Fibroblast of skin of right quadriceps (primary cell): ENCODE results near the gene HLCS.

Experiments
- DNase-seq: peaks from one replicate; pipeline ENCODE4 v3.0.0-alpha.2; 2013

Gene HLCS

DNA sequence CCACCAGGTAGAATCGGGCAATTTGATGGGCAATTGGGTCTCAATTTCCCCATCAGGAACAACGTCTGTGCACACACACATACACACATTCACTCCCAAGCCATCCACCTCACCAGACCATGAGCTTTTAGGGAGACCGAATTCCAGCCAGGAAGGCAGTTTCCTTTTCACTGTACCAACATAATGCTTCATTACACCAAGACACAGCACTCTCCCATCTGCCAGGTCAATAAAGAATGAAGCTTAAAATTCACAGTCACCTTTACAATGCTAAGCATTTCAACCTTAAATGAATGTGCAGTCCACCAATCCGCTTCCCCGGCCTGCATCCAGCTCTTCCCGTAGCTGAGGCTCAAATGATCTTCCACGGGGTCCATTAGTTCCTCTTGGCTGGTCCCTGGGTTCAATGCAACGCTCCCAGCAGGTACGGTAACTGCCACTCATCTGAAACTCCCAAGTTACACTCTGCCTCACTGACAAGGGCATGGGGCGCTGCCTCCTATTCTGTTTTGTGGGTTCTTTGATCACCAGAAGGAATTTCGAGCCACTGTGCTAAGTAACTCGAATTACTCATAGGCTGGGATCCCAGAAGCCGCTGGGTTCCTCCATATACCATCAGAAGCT is 162.5 kb downstream of the HLCS start:
- no peak for DNase-seq

DNA sequence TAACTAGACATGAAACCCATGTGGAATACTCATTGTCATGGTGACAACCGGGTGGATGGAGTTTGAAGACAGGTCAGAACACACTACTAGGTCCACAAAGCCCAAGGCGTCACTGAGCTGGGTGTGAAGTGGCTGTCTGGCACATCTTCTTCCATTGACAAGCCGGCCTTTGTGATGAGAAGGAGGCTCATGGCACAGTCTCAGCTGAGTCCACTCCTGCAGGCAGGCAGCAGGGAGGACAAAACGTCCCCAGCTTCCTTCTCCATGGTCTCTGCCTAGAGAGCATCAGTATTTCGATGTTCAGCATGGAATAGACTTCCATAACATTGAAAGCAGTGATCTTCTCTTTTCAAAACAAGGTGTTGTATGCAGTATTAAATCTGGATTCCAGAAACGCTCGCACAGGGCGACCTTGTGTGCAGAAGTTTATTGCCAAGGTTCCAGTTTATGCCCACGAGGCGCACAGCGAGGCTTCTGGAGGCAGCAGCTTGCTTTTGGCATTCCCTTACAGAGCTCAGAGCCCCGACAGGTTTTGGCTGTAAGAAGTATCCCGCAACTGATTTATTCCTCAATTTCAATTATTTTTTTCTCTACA is 163.3 kb downstream of the HLCS start:
- no peak for DNase-seq

- no peak for DNase-seq
Measured at GRCh38 chr21:36800734-36801133, 165.7 kb downstream of the HLCS start.

- DNase-seq = no peak
Measured at GRCh38 chr21:36799869-36800268, 166.6 kb downstream of the HLCS start.

DNA sequence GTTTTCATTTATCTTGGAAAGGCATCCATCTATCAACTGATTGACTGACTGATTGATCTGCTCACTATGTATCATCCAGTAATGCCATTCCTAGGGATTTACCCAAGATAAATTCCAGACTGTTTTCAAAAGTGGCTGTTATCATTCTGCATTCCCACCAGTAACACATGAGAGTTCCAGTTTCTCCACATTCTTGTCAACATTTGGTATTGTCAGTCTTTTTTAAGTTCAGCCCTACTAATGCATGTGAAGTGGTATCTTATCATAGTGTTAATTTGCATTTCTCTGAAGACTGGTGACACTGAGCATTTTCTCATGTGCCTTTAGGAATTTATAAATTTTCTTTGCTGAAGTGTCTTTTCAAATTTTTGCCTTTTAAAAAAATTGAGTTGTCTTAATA is 168.0 kb downstream of the HLCS start:
- DNase-seq = no peak

DNA sequence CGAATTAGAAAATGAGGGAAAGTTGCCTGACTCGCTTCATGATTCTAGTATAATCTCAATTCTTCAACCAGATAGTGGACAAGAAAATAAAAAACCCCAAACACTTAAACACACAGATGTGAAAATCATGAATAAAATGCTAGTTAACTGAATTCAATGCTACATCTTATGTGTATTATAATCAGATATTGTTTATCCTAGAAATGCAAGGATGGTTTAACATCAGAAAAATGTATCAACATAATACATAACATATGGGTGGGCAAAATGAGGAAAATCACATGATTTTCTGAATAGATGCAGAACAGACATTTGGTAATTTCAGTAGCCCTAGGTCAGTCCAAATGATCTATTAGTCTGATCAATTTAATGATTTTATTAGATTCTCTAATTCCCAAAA is 170.4 kb downstream of the HLCS start:
- no peak for DNase-seq

DNA sequence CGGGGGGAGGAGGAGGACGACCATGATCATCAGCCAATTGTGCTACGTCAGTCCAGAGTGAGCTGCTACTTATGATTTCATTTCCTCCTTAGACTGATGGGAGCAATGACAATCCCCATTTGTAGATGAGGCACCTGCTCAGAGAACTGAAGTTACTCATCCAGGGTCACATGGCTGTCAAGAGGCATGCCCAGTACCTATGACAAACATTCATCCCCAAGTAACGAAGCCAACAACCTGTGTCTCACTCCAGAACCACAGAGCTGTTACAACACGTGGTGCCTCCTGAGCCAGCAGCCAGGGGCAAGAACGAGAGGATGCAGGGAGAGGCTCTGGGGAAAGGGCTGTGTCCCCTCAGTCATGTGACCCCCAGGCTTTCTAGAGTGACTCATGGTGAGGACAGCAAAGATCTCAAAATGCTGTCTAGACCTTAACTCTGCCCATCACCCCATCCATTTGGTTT is 173.9 kb downstream of the HLCS start:
- DNase-seq = peak; percentile 17

DNA sequence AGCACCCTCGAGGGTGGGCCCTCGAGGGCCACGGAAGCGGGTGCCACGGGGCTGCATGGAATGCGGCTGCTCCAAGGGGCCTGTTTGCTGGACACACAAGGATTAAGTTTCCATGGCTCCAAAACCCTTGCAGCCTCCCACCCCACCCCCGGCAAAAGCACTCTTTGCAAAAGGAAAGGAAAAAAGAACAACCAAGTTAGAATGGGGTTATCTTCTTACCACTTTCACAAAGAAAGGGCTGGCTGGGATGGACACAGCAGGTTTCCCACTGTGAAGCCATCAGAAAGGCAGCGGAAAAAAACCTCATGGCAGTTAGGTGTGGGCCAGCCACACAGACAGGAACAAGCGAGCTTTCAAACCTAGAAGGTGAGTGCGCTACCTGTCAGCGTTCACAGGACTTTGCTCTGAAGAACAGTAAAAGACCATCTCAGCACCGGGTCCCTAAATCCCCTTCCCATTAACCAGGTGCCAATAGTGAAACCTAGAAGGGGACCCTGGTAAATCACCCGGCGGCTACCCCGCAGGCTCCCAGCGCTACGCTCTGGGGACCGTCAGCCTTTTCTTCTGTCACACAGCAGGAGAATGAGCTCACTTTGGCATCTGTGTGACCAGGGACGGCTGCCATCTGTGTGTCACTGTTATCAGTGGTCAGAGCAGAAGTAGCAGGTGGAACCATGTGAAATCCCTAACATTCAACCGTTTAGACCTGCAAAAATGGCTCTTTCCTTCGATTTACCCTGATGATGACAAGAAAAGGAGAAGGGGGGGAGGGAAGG is 174.6 kb downstream of the HLCS start:
- no peak for DNase-seq

DNA sequence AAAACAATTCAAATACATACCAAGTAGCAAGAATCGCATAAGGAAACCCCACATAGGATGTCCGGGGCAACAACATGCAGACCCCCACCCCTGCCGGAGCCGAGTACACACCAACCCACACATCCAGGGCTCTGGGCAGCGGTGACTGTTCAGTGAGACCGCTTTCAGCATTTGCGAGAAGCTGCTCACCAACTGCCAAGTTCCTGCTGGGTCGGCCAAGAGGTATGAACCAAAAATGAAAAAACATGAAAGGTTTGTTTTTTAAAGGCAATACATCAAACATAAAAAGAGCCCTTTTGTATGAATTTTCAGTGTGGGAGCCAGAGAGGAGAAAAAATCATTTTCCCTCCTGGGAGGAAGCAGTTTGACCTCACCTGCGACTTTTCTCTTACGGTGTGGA is 175.3 kb downstream of the HLCS start:
- DNase-seq = no peak

DNA sequence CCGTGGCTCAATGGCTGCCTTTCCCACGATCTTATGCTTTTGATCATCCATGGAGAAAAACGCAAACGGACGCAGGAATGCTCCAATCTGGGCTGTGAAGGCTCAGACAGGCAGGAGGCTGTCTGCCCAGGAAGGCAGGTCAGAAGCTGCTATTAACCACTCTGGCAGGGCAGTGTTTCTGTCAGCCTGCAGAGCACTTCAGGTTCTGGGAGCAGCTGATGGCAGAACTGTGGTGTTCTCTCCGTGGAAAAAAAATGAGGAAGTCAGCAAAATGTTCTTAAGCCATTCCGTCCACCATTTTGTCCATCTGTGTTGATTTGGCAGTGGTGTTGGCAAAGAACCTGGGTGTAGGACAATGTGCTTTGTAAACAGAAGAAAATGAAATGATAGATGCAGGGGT is 175.9 kb downstream of the HLCS start:
- no peak for DNase-seq

GRCh38 chr21:36788120-36788638 is 178.3 kb downstream of the HLCS start:
- DNase-seq = no peak

DNA sequence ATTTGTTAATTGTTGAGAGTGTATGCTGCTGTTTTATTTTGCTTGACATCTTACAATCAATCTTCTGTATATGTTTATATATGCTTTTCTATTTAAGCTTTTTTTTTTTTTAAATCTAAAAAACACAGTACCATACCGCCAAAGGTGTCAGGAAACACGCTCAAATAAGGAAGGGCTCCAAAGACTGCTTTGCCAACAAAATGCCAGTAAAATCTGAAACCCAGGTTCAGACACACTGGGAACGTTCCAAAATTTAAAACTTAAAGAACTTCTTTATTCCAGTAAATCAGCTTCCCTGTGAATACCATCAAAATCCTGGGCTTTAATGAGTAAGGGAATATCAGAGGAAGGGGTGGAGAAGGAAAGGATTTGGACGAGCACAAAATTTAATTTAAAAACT is 180.3 kb downstream of the HLCS start:
- DNase-seq = no peak

- no peak for DNase-seq
Measured at GRCh38 chr21:36785615-36786014, 180.9 kb downstream of the HLCS start.

GRCh38 chr21:36784947-36785346 is 181.5 kb downstream of the HLCS start:
- no peak for DNase-seq

- DNase-seq = peak; percentile 28
Measured at GRCh38 chr21:36783612-36784374, 182.7 kb downstream of the HLCS start.

DNA sequence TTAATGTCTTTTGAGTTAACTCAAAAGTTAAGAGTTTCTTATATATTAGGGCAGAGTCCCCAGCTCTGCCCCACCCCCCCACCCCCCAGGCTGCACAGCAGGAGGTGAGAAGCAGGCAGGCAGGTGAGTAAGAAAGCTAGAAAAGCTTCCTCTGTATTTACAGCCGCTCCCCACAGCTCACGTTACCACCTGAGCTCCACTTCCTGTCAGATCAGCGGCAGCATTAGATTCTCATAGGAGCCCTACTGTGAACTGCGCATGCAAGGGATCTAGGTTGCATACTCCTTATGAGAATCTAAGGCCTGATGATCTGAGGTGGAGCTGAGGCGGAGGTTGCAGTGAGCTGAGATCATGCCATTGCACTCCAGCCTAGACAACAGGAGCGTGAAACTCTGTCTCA is 185.6 kb downstream of the HLCS start:
- DNase-seq = no peak

DNA sequence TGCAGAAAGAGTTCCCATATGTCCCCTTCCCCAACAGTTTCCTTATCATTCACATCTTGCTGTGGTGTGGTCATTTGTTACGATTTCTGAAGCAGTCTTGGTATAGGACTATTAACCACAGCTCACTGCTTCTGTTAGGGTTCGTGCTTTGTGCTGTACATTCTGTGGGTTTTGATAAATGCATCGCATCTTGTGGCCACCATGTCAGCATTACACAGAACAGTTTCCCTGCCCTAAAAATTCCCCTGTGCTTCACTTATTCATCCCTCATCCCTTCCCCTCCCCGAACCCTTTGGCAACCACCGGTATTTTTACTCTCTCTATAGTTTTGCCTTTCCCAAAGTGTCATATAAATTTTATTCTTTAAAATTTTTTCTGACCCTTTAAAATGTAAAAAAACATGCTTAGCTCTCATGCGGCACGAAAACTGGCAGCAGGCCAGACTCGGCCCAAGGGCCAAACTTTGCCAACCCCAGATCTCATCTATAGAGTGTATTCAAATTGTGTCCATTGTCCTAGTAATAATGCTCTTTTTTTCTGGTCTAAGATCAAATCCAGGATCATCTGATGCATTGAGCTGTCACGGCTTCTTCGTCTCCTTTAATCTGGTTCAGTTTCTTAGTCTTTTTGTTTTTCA is 189.4 kb downstream of the HLCS start:
- DNase-seq = peak; percentile 19

- DNase-seq = no peak
Measured at GRCh38 chr21:36773995-36774394, 192.5 kb downstream of the HLCS start.

DNA sequence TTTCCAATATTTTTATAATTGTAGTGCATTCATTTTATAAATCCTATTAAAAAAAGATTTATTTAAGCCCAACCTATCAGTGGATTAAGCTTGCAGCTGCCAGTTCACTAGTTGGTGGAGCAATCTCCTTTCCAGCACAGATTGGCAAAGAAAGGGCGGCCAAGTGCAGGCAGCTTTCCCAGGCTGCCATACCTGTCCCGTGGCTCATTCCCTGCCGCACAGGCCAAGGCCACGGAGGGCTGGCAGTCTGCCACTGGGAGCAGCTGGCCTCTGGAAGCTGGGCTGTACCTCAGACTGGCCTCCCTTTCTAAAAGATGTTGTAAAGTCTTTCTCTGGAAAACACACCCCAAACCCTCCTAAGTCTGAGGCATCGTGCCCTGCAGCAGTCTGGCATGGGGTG is 193.4 kb downstream of the HLCS start:
- peak; percentile 60 for DNase-seq

GRCh38 chr21:36769051-36769839 is 197.2 kb downstream of the HLCS start:
- peak; percentile 34 for DNase-seq

DNA sequence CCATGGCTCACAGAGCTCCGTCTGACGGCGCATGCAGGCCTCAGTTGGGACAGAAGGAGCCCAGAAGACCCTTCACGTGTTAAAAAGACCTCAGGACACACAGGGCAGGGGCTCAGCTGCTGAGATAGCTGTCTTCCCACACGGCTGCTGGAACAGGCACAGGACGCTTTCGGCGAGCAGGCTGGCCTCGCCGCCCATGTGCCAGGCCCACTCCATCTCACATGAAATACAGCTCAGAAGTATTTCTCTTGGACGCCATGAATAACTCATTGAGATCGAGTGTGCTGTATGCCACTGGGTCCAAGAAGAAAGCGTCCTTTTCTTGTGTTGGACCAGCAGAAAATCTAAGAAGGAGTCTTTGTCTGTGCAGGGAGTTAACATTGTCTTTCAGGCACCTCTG is 198.0 kb downstream of the HLCS start:
- no peak for DNase-seq

- no peak for DNase-seq
Measured at GRCh38 chr21:36767096-36767495, 199.4 kb downstream of the HLCS start.
